Measurements from ENCODE around the gene ZFYVE9. TPM values are rescaled to one million over a fixed set of nuclear protein-coding genes. Genes with fewer than 3 reads are reported as not detected.

The ZFYVE9 gene
- total and polyA plus RNA-seq, 2 of the 13 experiments (the other 11 are each of a cell fraction or from before 2014, with no cell fraction given) = 9.2 to 19.8 TPM

DNA sequence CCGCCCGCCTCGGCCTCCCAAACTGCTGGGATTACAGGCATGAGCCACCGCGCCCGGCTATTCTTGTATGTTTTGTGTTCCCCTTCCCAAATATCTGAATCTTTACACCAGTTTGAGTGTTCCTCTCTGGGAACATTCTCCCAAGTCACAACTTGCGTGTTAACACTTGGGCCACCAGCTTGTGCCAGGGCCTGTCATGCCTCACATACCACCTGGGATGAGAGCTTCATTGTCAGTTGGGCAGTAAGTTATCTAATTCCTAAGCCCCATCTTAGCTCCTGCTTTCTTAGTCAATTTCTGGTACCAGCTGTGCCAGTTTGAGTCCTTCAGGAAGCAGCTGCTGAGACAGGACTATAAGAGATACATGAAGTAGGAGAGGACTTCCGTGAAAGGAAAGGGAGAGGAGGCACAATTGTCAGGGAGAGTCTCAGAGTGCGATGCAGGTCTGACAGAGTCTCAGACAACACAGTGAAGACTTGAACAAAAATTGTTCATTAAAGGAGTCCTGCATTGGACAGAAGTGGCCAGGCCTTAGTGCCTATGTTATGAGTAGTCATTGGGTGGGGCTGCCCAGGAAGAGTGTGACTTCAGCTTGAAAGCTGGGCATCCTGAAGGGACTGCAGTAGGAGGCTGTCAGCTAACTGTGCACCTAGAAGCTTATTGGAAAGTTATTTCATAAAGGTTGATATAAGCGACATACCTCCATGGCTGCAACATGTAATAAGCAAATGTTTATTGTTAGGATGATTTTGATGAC, 17.3 kb downstream of the ZFYVE9 start:
- H3K9me3 ChIP-seq (ENCODE audit: low read length) = no peaks in the 10 kb centered on the region
- no TSS peak for BruUV-seq (replicated peaks)
- no peak overlapping the region for H3K27ac ChIP-seq (ENCODE audit: extremely low read length, insufficient read depth, low read length)
- H2AFZ ChIP-seq (ENCODE audit: low read length) = no peak overlapping the region
- peaks cover 0 to 11% of the 10 kb centered on the region in 2 experiments; a peak in 1 of 5 replicates for H3K36me3 ChIP-seq (replicated peaks in 1 of 2; ENCODE audit: control insufficient read depth in 1 of 2, insufficient read depth in 2 of 2, low read length in 2 of 2)
- CTCF ChIA-PET (ENCODE audit: low intra/inter-chr PET ratio, low total read pairs) = no interaction called here
- WGBS (ENCODE audit: low lambda C conversion rate) = 95% methylated on average over 10 of the region's 10 CpGs
- DNase-seq (ENCODE audit: low spot score) (no peak), FAIRE-seq (no peak), ATAC-seq (no peak)
- H3K4me2 ChIP-seq (ENCODE audit: low read depth, low read length) = no peak overlapping the region
- intact Hi-C loops (cut with micrococcal nuclease; ENCODE audit: unreplicated experiment) = no loop called here
- no peaks in the 10 kb centered on the region for H4K20me1 ChIP-seq (ENCODE audit: insufficient read depth, low read length)
- POLR2A ChIA-PET = no interaction called here
- no peak overlapping the region for H3K9ac ChIP-seq (ENCODE audit: insufficient read depth, low read depth, low read length)
- peaks cover 10% of the 10 kb centered on the region for H3K4me1 ChIP-seq (ENCODE audit: insufficient read depth, low read length)
- in situ Hi-C loops (cut with HindIII; ENCODE audit: extremely low pct_ligation_motif_present, low pct_unique_long_range_greater_than_20kb) = no loop called here
- peaks cover 46% of the 10 kb centered on the region for H3K79me2 ChIP-seq (ENCODE audit: insufficient read depth, low read length)
- no peaks in the 10 kb centered on the region for H3K27me3 ChIP-seq (ENCODE audit: control insufficient read depth in 1 of 2, insufficient read depth in 2 of 2, low read length in 2 of 2)
- no peak overlapping the region for H3K4me3 ChIP-seq (replicated peaks in 1 of 3; ENCODE audit: insufficient read depth in 1 of 3, low read depth in 2 of 3, low read length in 3 of 3)
- no peak for TF ChIP-seq NRL (CRISPR knock-in tag; IDR thresholded peaks at IDR 0.05; ENCODE audit: borderline replicate concordance)
- no peak for TF ChIP-seq KAT2B (IDR thresholded peaks at IDR 0.05; ENCODE audit: borderline replicate concordance, low read depth, low read length)
- TF ChIP-seq, protein P1, sequence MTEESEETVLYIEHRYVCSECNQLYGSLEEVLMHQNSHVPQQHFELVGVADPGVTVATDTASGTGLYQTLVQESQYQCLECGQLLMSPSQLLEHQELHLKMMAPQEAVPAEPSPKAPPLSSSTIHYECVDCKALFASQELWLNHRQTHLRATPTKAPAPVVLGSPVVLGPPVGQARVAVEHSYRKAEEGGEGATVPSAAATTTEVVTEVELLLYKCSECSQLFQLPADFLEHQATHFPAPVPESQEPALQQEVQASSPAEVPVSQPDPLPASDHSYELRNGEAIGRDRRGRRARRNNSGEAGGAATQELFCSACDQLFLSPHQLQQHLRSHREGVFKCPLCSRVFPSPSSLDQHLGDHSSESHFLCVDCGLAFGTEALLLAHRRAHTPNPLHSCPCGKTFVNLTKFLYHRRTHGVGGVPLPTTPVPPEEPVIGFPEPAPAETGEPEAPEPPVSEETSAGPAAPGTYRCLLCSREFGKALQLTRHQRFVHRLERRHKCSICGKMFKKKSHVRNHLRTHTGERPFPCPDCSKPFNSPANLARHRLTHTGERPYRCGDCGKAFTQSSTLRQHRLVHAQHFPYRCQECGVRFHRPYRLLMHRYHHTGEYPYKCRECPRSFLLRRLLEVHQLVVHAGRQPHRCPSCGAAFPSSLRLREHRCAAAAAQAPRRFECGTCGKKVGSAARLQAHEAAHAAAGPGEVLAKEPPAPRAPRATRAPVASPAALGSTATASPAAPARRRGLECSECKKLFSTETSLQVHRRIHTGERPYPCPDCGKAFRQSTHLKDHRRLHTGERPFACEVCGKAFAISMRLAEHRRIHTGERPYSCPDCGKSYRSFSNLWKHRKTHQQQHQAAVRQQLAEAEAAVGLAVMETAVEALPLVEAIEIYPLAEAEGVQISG (CRISPR knock-in tag; IDR thresholded peaks at IDR 0.05) = no peak
- TF ChIP-seq REL (CRISPR knock-in tag; conservative IDR thresholded peaks at IDR 0.05) = no peak
- TF ChIP-seq MAFG (CRISPR knock-in tag; IDR thresholded peaks at IDR 0.05) = no peak
- TF ChIP-seq ZNF850 (CRISPR knock-in tag; conservative IDR thresholded peaks at IDR 0.05) = no peak
- TF ChIP-seq SYNCRIP (IDR thresholded peaks at IDR 0.05; ENCODE audit: insufficient read depth, low read depth, low read length) = no peak
- TF ChIP-seq EEA1 (CRISPR knock-in tag; IDR thresholded peaks at IDR 0.05; ENCODE audit: borderline replicate concordance) = no peak
- no peak for TF ChIP-seq ASH2L (IDR thresholded peaks at IDR 0.05; ENCODE audit: insufficient read length, low read depth, low read length)
- TF ChIP-seq, protein P2, sequence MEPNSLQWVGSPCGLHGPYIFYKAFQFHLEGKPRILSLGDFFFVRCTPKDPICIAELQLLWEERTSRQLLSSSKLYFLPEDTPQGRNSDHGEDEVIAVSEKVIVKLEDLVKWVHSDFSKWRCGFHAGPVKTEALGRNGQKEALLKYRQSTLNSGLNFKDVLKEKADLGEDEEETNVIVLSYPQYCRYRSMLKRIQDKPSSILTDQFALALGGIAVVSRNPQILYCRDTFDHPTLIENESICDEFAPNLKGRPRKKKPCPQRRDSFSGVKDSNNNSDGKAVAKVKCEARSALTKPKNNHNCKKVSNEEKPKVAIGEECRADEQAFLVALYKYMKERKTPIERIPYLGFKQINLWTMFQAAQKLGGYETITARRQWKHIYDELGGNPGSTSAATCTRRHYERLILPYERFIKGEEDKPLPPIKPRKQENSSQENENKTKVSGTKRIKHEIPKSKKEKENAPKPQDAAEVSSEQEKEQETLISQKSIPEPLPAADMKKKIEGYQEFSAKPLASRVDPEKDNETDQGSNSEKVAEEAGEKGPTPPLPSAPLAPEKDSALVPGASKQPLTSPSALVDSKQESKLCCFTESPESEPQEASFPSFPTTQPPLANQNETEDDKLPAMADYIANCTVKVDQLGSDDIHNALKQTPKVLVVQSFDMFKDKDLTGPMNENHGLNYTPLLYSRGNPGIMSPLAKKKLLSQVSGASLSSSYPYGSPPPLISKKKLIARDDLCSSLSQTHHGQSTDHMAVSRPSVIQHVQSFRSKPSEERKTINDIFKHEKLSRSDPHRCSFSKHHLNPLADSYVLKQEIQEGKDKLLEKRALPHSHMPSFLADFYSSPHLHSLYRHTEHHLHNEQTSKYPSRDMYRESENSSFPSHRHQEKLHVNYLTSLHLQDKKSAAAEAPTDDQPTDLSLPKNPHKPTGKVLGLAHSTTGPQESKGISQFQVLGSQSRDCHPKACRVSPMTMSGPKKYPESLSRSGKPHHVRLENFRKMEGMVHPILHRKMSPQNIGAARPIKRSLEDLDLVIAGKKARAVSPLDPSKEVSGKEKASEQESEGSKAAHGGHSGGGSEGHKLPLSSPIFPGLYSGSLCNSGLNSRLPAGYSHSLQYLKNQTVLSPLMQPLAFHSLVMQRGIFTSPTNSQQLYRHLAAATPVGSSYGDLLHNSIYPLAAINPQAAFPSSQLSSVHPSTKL (CRISPR knock-in tag; IDR thresholded peaks at IDR 0.05) = no peak
- TF ChIP-seq ATRX (CRISPR knock-in tag; IDR thresholded peaks at IDR 0.05; ENCODE audit: borderline replicate concordance) = no peak
- TF ChIP-seq MAFF (IDR thresholded peaks at IDR 0.05; ENCODE audit: low read depth, low read length) = no peak
- TF ChIP-seq EZH2 (conservative IDR thresholded peaks at IDR 0.05; ENCODE audit: low read depth, low read length) = no peak
- no peak for TF ChIP-seq MEIS1 (CRISPR knock-in tag; IDR thresholded peaks at IDR 0.05; ENCODE audit: borderline replicate concordance)
- TF ChIP-seq ZNF772 (CRISPR knock-in tag; IDR thresholded peaks at IDR 0.05) = no peak
- no peak for TF ChIP-seq ZNF264 (CRISPR knock-in tag; IDR thresholded peaks at IDR 0.05)

Measured in HepG2 (cell line).